Retina (tissue), 1 donor: ENCODE measurements around the gene SGMS2.
"Not testable (repeated sequence)": the region's sequence is repeated elsewhere in the genome, so short reads cannot be mapped to it uniquely, and the experiment has no call there.

Experiments used
- DNase-seq: peaks from one replicate; pipeline ENCODE4 v3.0.0-alpha.2; 2016

Gene SGMS2

DNA sequence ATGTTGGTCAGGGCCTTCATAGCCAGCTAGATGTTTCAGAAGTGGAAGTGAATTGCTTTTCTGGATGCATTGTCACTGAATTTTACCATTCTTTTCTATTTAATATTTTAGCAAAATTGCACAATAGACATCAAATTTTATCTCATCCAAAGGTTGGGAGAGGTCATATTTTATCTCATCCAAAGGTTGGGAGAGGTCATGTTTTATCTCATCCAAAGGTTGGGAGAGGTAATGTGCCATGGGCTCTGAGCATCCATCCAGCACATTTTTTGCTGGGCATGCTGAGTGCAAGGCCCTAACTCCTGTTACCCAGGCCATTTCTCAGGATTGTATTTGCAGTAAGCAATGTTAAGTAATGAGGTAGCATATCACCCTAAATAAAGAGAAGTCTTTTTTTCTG lies 91.9 kb downstream of the SGMS2 start:
- no peak for DNase-seq

DNA sequence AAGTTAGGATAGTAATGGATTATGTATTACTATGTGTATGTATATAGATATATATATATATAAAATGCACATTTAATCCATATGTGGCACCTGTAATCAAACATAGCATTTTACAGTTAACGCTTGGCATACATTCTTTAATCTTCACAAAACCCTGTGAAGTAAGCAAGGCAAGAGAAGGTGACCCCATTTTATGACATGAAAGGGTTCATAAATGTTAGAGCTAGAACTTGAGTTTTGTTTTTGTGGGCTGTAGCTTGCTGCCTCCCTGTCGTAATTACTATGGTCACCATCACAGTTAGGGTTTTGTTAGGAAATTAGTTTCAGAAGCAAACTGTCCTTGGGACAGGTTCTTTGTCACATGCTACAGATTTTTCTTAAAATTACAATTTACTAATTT lies 92.8 kb downstream of the SGMS2 start:
- DNase-seq, result no peak

DNA sequence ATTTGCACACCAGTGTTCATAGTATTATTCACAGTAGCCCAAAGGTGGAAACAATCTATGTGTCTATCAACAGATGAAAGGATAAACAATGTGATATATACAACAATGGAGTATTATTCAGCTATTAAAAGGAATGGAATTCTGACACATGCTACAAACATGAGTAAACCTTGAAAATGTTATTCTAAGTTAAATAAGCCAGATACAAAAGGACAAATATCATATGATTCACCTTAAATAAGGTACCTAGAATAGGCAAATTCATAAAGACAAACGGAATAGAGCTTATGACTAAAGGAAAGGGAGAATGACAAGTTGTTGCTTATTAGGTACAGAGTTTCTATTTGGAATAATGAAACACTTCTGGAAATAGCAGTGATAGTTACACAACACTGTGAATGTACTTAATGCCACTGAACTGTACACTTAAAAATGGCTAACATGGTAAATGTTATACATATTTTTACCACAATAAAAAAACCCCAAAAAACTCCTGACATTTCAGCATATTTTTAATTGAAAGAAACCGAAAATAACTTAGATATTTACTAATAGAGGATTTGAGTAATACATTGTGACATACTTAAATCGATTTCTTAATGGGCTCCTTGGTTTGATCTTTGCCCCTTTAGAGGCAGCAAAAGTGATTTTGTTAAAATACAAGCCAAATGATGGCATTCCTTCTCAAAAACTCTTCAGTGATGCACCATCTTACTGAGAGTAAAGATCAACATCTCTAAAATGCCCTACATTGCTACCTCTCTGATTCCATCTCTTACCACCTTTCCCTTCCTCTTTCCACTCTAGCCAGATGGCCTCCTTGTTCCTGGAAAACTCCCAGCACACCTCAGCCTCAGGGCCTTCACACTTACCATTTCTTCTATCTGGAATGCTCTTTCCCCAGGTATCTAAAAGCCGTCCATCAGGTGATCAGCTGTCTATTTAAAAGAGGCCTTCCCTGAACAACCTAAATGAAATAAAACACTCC lies 98.0 kb downstream of the SGMS2 start:
- no peak for DNase-seq

DNA sequence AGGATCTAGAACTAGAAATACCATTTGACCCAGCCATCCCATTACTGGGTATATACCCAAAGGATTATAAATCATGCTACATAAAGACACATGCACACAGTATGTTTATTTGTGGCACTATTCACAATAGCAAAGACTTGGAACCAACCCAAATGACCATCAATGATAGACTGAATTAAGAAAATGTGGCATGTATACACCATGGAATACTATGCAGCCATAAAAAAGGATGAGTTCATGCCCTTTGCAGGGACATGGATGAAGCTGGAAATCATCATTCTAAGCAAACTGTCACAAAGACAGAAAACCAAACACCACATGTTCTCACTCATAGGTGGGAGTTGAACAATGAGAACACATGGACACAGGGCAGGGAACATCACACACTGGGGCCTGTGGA lies 101.0 kb downstream of the SGMS2 start:
- DNase-seq, result not testable (repeated sequence)

GRCh38 chr4:107926875-107927274 lies 102.1 kb downstream of the SGMS2 start:
- not testable (repeated sequence) for DNase-seq

GRCh38 chr4:107930821-107931774 lies 106.4 kb downstream of the SGMS2 start, which contains the start of gene CYP2U1:
CYP2U1 (plus strand) TSS chr4:107931549; CDS start chr4:107931644, 95 bp downstream.
- DNase-seq, result peak; percentile 91

DNA sequence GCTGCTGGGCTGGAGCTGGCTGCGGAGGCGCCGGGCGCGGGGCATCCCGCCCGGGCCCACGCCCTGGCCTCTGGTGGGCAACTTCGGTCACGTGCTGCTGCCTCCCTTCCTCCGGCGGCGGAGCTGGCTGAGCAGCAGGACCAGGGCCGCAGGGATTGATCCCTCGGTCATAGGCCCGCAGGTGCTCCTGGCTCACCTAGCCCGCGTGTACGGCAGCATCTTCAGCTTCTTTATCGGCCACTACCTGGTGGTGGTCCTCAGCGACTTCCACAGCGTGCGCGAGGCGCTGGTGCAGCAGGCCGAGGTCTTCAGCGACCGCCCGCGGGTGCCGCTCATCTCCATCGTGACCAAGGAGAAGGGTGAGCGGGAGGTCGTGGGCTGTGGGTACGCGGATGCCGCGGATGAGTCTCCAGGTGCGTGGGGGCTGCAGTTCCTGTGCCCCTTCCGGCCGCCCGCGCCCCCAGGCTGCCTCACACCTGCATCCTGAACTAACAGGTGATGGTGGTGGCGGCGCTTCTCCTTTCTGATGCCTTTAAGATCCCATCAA lies 107.1 kb downstream of the SGMS2 start:
- peak; percentile 83 for DNase-seq

DNA sequence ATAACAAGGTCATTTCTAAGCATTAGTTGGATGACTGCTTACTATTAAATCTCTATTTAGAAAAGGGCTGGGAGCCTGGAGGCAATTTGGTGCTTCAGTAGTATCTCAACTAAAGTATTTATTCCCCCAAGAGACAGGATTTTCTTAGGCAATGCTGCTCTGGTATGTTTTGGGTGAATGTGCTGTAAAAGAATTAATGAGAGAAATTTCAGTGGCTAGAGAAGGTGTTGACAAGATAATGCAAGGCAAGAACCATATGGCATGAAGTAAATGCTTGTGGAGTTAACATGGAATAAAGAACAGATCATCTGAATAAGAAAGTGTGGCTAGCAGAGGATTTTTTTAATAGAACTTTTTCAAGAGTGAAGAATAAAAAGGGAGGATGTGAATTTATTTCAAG lies 110.5 kb downstream of the SGMS2 start:
- DNase-seq, result no peak

GRCh38 chr4:107937040-107937439 lies 112.3 kb downstream of the SGMS2 start:
- DNase-seq, result no peak

DNA sequence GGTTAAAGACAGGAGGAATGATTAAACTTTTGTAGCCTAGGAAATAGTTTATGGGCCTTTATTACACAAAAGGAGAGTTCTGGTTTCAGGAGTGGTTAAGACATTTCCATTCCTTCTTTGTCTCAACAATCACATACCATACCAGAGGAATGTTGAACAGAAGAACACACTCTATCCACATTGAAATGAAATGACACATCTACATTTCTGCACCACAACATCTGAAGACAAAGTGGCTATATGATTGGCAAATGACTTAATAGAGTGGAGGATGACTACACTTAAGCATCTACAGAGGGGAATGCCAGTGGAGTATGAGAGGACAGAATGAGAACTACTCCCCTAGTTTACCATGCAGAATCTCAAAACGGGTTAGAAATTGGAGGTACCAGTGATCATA lies 114.6 kb downstream of the SGMS2 start:
- no peak for DNase-seq

GRCh38 chr4:107945809-107946208 lies 121.1 kb downstream of the SGMS2 start:
- no peak for DNase-seq

GRCh38 chr4:107950746-107951540 lies 126.2 kb downstream of the SGMS2 start:
- no peak for DNase-seq

- no peak for DNase-seq
Observed at GRCh38 chr4:107951551-107951950, 126.8 kb downstream of the SGMS2 start.

DNA sequence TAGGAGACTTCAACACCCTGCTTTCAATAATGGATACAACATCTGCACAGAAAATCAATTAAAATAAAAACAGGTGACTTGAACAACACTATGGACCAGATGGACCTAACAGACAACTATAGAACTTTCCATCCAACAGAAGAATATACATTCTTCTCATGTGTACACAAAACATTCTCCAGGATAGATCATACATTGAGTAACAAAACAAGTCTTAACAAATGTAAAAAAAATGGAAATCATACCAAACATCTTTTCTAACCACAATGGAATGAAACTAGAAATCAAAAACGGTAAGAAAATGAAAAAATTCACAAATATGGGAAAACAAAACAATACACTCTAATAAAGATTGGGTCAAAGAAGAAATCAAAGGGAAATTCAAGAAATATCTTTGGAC lies 131.3 kb downstream of the SGMS2 start:
- no peak for DNase-seq
